ENCODE results near the gene CHRD. TPM values are rescaled to one million over a fixed set of nuclear protein-coding genes. Genes with fewer than 3 reads are reported as not detected.
A peak's percentile ranks its signal among the peaks of the same experiment; 100 is the strongest.
"Not testable (repeated sequence)": the region's sequence is repeated elsewhere in the genome, so short reads cannot be mapped to it uniquely, and the experiment has no call there.

The CHRD gene
- total RNA-seq, 1 donor from 2014 or later, result 6.5 TPM

- no peak for DNase-seq (ENCODE audit: low spot score)
These were observed 35.3 kb downstream of the CHRD start for GRCh38 chr3:184415203-184415490.

- DNase-seq (ENCODE audit: low spot score), result peak; percentile 74
These were observed 37.9 kb downstream of the CHRD start for GRCh38 chr3:184417619-184418327.

GRCh38 chr3:184419171-184419570 lies 39.3 kb downstream of the CHRD start:
- no peak for DNase-seq (ENCODE audit: low spot score)

- DNase-seq (ENCODE audit: low spot score), result no peak
These were observed 43.7 kb downstream of the CHRD start for GRCh38 chr3:184423561-184423960.

GRCh38 chr3:184426691-184427141 lies 46.9 kb downstream of the CHRD start:
- DNase-seq (ENCODE audit: low spot score), result no peak

- DNase-seq (ENCODE audit: low spot score), result no peak
These were observed 48.8 kb downstream of the CHRD start for GRCh38 chr3:184428561-184429175.

GRCh38 chr3:184429786-184430185 lies 49.9 kb downstream of the CHRD start:
- no peak for DNase-seq (ENCODE audit: low spot score)

- no peak for DNase-seq (ENCODE audit: low spot score)
These were observed 51.1 kb downstream of the CHRD start for GRCh38 chr3:184430940-184431339.

GRCh38 chr3:184433178-184433577 lies 53.3 kb downstream of the CHRD start:
- DNase-seq (ENCODE audit: low spot score), result not testable (repeated sequence)

GRCh38 chr3:184439096-184439495 lies 59.2 kb downstream of the CHRD start:
- no peak for DNase-seq (ENCODE audit: low spot score)

Other genes starting within 250 kb of the CHRD start
- gene EIF2B5, start 244.7 kb upstream of the CHRD start, total RNA-seq, result 35.5 TPM
- gene DVL3, start 224.7 kb upstream of the CHRD start, total RNA-seq, result 99.2 TPM
- 322 TPM for gene AP2M1, start 205.2 kb upstream of the CHRD start, total RNA-seq
- gene ABCF3, start 193.9 kb upstream of the CHRD start, total RNA-seq, result 77.4 TPM
- not detected for gene VWA5B2, start 150.5 kb upstream of the CHRD start, total RNA-seq
- gene ALG3, start 131.1 kb upstream of the CHRD start, total RNA-seq, result 44.7 TPM
- 3.2 TPM for gene EEF1AKMT4, start 130.4 kb upstream of the CHRD start, total RNA-seq
- 0.40 TPM for gene CAMK2N2, start 118.5 kb upstream of the CHRD start, total RNA-seq
- gene ECE2, start 104.0 kb upstream of the CHRD start, total RNA-seq, result 0.14 TPM
- gene PSMD2, start 80.8 kb upstream of the CHRD start, total RNA-seq, result 174 TPM
- 330 TPM for gene EIF4G1, start 65.4 kb upstream of the CHRD start, total RNA-seq
- 41.5 TPM for gene FAM131A, start 42.5 kb upstream of the CHRD start, total RNA-seq
- 104 TPM for gene CLCN2, start 18.4 kb upstream of the CHRD start, total RNA-seq
- 107 TPM for gene POLR2H, start 18.3 kb upstream of the CHRD start, total RNA-seq
- gene THPO, start 1.8 kb upstream of the CHRD start, total RNA-seq, result 0.29 TPM
- gene EPHB3, start 181.7 kb downstream of the CHRD start, total RNA-seq, result 10.2 TPM